Activated B cell treated with CpG ODN at 0.5 μM for 24 hours (primary cell): ENCODE measurements around the gene CYP2J2. TPM values are rescaled to one million over a fixed set of nuclear protein-coding genes. Genes with fewer than 3 reads are reported as not detected.
A peak's percentile ranks its signal among the peaks of the same experiment; 100 is the strongest.

ENCODE experiments used
- ATAC-seq: fragments of 200-7000 bp; cut with Tn5 transposase; one replicate; pipeline ENCODE4 v1.10.0; 2021; ENCODE audit warnings: low read depth, mild to moderate bottlenecking, moderate library complexity
- CTCF ChIA-PET: fragments of 350-600 bp; sonication (Branson Sonifier 250); formaldehyde crosslinking; loops from one replicate; lab custom pipeline; 2021; ENCODE audit warnings: antibody characterized with exemption; lab: Charles Lee
- POLR2A ChIA-PET: fragments of 350-600 bp; sonication (Branson Sonifier 250); formaldehyde crosslinking; loops from one replicate; lab custom pipeline; 2021; ENCODE audit warnings: antibody characterized with exemption; lab: Charles Lee
- DNase-seq: peaks from one replicate; pipeline ENCODE4 v3.0.0; 2022
- H3K27ac Mint-ChIP-seq: one replicate; pipeline ENCODE4 v1.8.0; 2020; ENCODE audit warnings: mixed read lengths
- H3K27me3 Mint-ChIP-seq: one replicate; pipeline ENCODE4 v1.8.0; 2021; ENCODE audit warnings: mixed read lengths
- H3K36me3 Mint-ChIP-seq: one replicate; pipeline ENCODE4 v1.8.0; 2021; ENCODE audit warnings: low read depth, mixed read lengths
- H3K4me1 Mint-ChIP-seq: one replicate; pipeline ENCODE4 v1.8.0; 2021; ENCODE audit warnings: mixed read lengths
- H3K4me3 Mint-ChIP-seq: one replicate; pipeline ENCODE4 v1.8.0; 2020; ENCODE audit warnings: mild to moderate bottlenecking, mixed read lengths
- H3K9me3 Mint-ChIP-seq: one replicate; pipeline ENCODE4 v1.8.0; 2020; ENCODE audit warnings: mixed read lengths
- intact Hi-C: fragments of 100-400 bp; cut with micrococcal nuclease; formaldehyde crosslinking; loops from one replicate; pipeline ENCODE4 v1.15.1; 2024
- total RNA-seq: library from RNA; stranded (reverse); gene quantifications from 2 replicates; pipeline ENCODE4 v1.2.3, GENCODE V29; 2022
- TF ChIP-seq, protein P1 (sequence below): fragments of 200-600 bp; IDR thresholded peaks from one replicate; pipeline ENCODE4 v1.8.0; 2022; ENCODE audit warnings: antibody characterized with exemption, mild to moderate bottlenecking

CYP2J2 gene
- total RNA-seq, 1 donor from 2014 or later = 0.24 TPM

DNA sequence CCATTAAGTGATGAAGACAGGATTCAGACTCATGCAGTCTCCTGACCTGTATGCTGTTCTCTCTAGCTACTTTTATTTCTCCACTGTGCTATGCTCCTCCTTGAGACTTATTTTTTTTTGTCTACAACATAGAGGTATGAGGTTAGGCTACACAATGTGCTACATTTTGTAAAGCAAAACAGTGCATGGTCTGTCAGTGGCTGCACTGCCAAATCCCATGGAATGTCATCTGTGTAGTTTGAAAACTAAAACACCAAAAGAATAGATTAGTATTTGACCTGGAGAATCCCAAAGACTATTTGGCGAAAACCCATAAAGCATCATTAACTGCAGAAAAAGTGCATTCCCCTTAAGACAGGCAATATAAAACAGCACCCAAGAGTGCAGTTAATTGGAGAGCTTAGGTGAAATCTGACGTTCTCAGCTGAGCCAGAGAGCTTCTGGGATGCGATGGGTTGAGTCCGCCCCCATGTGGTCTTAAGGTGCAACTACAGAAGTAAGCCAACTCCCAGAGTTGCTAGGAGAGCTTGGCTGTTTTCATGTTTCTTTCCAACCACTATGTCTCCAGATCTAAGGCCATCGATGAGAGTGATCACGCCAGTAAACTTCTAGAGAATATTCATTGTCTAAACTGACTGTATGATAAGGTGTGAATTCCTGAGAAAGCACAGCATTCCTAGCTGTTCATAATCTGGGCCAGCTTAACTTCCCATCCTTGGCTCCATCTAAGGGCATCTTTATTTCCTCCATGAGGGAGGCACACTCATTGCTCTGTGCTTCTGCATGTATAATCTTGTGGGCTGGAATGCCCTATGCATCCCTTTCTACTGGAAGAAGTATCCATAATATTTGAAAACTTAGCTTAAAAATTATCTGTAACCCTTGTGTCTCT is 20.7 kb upstream of the CYP2J2 start:
- Mint-ChIP-seq H3K36me3 (no peaks in the 10 kb centered on the region), H3K9me3 (no peaks in the 10 kb centered on the region), H3K4me1 (no peaks in the 10 kb centered on the region), H3K27ac (no peak overlapping the region), H3K27me3 (peaks cover 10% of the 10 kb centered on the region), H3K4me3 (no peak overlapping the region)
- peak; percentile 73 for ATAC-seq
- ChIA-PET CTCF (interaction anchor here (0.8 to 2.4 kb wide), 19 partner anchors 9 to 1431 kb away, joined by 3 to 27 read pairs (median 4); no protein-coding TSS in a partner anchor), POLR2A (no interaction called here)
- intact Hi-C loops = loop anchor here (1.0 to 5.0 kb wide), 5 partner anchors 44 to 1431 kb away; no protein-coding TSS in a partner anchor
- TF ChIP-seq, protein P1, sequence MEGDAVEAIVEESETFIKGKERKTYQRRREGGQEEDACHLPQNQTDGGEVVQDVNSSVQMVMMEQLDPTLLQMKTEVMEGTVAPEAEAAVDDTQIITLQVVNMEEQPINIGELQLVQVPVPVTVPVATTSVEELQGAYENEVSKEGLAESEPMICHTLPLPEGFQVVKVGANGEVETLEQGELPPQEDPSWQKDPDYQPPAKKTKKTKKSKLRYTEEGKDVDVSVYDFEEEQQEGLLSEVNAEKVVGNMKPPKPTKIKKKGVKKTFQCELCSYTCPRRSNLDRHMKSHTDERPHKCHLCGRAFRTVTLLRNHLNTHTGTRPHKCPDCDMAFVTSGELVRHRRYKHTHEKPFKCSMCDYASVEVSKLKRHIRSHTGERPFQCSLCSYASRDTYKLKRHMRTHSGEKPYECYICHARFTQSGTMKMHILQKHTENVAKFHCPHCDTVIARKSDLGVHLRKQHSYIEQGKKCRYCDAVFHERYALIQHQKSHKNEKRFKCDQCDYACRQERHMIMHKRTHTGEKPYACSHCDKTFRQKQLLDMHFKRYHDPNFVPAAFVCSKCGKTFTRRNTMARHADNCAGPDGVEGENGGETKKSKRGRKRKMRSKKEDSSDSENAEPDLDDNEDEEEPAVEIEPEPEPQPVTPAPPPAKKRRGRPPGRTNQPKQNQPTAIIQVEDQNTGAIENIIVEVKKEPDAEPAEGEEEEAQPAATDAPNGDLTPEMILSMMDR = peak; percentile 64
- DNase-seq = no peak

DNA sequence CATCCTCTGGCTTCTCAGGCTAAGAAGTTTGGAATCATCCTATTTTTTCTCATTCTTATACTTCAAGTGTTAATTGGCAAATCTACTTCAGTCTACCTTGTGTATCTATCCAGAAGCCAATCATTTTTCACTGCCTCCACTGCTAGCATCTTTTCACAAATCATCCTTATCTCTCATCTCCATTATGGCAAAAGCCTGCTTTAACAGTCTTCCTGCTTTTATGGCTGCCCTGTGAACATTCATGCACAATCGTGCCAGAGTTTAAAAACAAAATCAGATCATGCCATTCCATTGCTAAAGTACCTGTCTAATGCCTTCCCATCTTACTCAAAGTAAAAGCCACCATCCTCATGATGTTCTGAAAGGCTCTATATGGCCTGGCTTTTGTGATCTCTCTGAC is 19.2 kb upstream of the CYP2J2 start:
- DNase-seq (no peak), ATAC-seq (no peak)
- ChIA-PET CTCF (interaction anchor here (2.2 to 2.4 kb wide), 2 partner anchors 17 to 43 kb away, joined by 6 to 27 read pairs; no protein-coding TSS in a partner anchor), POLR2A (no interaction called here)
- no peak overlapping the region for H3K27ac Mint-ChIP-seq
- H3K4me3 Mint-ChIP-seq = no peak overlapping the region
- TF ChIP-seq, protein P1 = no peak
- no peaks in the 10 kb centered on the region for H3K4me1 Mint-ChIP-seq
- H3K36me3 Mint-ChIP-seq = no peaks in the 10 kb centered on the region
- intact Hi-C loops = loop anchor here (2.0 to 5.0 kb wide), 2 partner anchors 243 to 1205 kb away; no protein-coding TSS in a partner anchor
- no peaks in the 10 kb centered on the region for H3K9me3 Mint-ChIP-seq
- peaks cover 13% of the 10 kb centered on the region for H3K27me3 Mint-ChIP-seq

DNA sequence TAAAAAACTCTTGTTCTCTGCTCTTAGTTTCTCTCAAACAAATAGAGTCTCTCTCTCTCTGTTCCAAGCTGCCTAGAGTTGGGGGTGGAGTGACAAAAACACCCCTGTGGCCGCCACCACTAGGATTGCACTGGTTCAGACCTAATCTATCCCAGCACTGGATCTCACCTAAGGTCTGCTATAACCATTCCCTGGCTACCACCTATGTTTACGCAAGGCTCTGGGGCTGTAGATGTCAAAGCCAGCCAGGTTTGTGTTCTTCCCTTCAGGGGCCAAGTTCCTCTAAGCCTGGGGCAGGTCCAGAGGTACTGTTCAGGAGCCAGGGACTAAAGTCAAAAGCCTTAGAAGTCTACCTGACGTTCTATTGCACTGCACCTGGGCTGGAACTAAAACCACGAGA is 12.8 kb upstream of the CYP2J2 start:
- ChIA-PET CTCF (no interaction called here), POLR2A (no interaction called here)
- no peaks in the 10 kb centered on the region for H3K36me3 Mint-ChIP-seq
- TF ChIP-seq, protein P1 = no peak
- no peak overlapping the region for H3K4me3 Mint-ChIP-seq
- H3K27me3 Mint-ChIP-seq = peaks cover 17% of the 10 kb centered on the region
- intact Hi-C loops = no loop called here
- H3K27ac Mint-ChIP-seq = no peak overlapping the region
- ATAC-seq (no peak), DNase-seq (no peak)
- no peaks in the 10 kb centered on the region for H3K4me1 Mint-ChIP-seq
- peaks cover 10% of the 10 kb centered on the region for H3K9me3 Mint-ChIP-seq

DNA sequence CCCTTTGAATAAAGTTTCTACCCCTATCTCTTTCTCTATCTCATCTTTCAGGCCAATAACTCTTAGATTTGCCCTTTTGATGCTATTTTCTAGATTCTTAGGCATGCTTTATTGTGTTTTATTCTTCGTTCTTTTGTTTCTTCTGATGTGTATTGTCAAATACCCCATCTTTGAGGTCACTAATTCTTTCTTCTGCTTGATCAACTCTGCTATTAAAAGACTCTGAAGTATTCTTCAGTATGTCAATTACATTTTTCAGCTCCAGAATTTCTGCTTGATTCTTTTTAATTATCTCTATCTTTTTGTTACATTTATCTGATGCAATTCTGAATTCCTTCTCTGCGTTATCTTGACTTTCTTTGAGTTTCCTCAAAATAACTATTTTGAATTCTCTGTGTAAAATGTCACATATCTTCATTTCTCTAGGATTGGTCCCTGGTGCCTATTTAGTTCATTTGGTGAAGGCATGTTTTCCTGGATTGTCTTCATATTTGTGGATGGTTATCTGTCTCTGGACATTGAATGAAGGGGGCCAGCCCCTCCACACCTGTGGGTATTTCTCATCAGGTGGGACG is 11.2 kb upstream of the CYP2J2 start:
- ChIA-PET CTCF (no interaction called here), POLR2A (no interaction called here)
- H3K4me1 Mint-ChIP-seq = no peaks in the 10 kb centered on the region
- no peak overlapping the region for H3K27ac Mint-ChIP-seq
- no peak overlapping the region for H3K4me3 Mint-ChIP-seq
- no peaks in the 10 kb centered on the region for H3K36me3 Mint-ChIP-seq
- TF ChIP-seq, protein P1 = no peak
- ATAC-seq = no peak
- intact Hi-C loops = no loop called here
- peaks cover 17% of the 10 kb centered on the region for H3K27me3 Mint-ChIP-seq
- peaks cover 10% of the 10 kb centered on the region for H3K9me3 Mint-ChIP-seq
- DNase-seq = no peak

DNA sequence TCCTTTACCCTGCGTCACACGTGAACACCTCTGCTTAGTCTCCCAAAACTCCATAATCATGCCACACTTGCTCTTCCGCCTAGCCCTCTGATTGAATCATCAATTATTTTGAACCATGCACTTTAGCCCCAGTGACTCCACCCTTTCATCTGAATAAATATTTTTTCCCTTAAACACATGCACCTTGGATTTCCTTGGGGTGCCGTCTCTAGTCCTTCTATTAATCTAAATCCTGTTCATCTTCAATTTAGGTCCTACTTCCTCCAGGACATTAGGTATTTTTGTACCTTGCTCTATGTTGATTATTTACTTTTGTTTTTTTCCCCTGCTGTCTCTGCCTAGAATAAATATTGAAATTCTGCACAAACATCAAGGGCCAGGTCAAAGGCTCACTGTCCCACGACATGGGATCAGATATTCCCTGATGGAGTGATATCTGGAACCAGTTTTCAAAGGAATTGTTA is 9.8 kb upstream of the CYP2J2 start:
- Mint-ChIP-seq H3K4me1 (no peaks in the 10 kb centered on the region), H3K27ac (no peak overlapping the region), H3K36me3 (no peaks in the 10 kb centered on the region), H3K27me3 (peaks cover 11% of the 10 kb centered on the region), H3K4me3 (no peak overlapping the region), H3K9me3 (peaks cover 10% of the 10 kb centered on the region)
- no peak for DNase-seq
- TF ChIP-seq, protein P1 = no peak
- ChIA-PET CTCF (no interaction called here), POLR2A (no interaction called here)
- ATAC-seq = no peak
- intact Hi-C loops = no loop called here
